NCI-H510A treated with DMSO at 0.1 percent for 48 hours (cell line): ENCODE results near the gene GLRX2.

Experiments used
- DNase-seq: peaks from one replicate; lab custom pipeline; 2025; lab: John Stamatoyannopoulos, UW

Gene GLRX2

GRCh38 chr1:193111641-193112090 lies 6.5 kb upstream of the GLRX2 start:
- no peak for DNase-seq

GRCh38 chr1:193110864-193111263 lies 5.7 kb upstream of the GLRX2 start:
- no peak for DNase-seq

GRCh38 chr1:193110246-193110645 lies 5.0 kb upstream of the GLRX2 start:
- DNase-seq = no peak

GRCh38 chr1:193109619-193110018 lies 4.4 kb upstream of the GLRX2 start:
- no peak for DNase-seq

- no peak for DNase-seq
Measured at GRCh38 chr1:193108471-193108870, 3.3 kb upstream of the GLRX2 start.

- DNase-seq = no peak
Measured at GRCh38 chr1:193105821-193106177, 585 bp upstream of the GLRX2 start.

- DNase-seq = peak; percentile 74
Measured at GRCh38 chr1:193104502-193104906, 710 bp downstream of the GLRX2 start.

- DNase-seq = no peak
Measured at GRCh38 chr1:193103759-193104501, 1.3 kb downstream of the GLRX2 start.

- DNase-seq = no peak
Measured at GRCh38 chr1:193102662-193103061, 2.6 kb downstream of the GLRX2 start.

- no peak for DNase-seq
Measured at GRCh38 chr1:193094112-193094511, 11.1 kb downstream of the GLRX2 start.

- no peak for DNase-seq
Measured at GRCh38 chr1:193090865-193091264, 14.3 kb downstream of the GLRX2 start.

- DNase-seq = no peak
Measured at GRCh38 chr1:193087893-193088292, 17.3 kb downstream of the GLRX2 start.

- DNase-seq = no peak
Measured at GRCh38 chr1:193086342-193086741, 18.9 kb downstream of the GLRX2 start.

- no peak for DNase-seq
Measured at GRCh38 chr1:193085263-193085662, 20.0 kb downstream of the GLRX2 start.

- DNase-seq = no peak
Measured at GRCh38 chr1:193083365-193084088, 21.7 kb downstream of the GLRX2 start.

- no peak for DNase-seq
Measured at GRCh38 chr1:193079187-193079586, 26.0 kb downstream of the GLRX2 start.

- no peak for DNase-seq
Measured at GRCh38 chr1:193077991-193078390, 27.2 kb downstream of the GLRX2 start.

GRCh38 chr1:193070942-193071341 lies 34.3 kb downstream of the GLRX2 start:
- DNase-seq = peak; percentile 42

- DNase-seq = no peak
Measured at GRCh38 chr1:193070386-193070753, 34.8 kb downstream of the GLRX2 start.

GRCh38 chr1:193069748-193070385 lies 35.3 kb downstream of the GLRX2 start:
- DNase-seq = no peak

- DNase-seq = no peak
Measured at GRCh38 chr1:193068013-193068412, 37.2 kb downstream of the GLRX2 start.

- DNase-seq = no peak
Measured at GRCh38 chr1:193066606-193067005, 38.6 kb downstream of the GLRX2 start.

- no peak for DNase-seq
Measured at GRCh38 chr1:193065954-193066353, 39.3 kb downstream of the GLRX2 start.
